Adrenal gland (tissue), 5 donors: ENCODE measurements around the gene SDK1.

Source experiments
- CTCF ChIP-seq, 6 experiments: fragments of 450-650 bp in 4 of 6; fragments of 200-600 bp in 2 of 6; sonication (generic) in 1 of 6; IDR thresholded peaks; 1 replicate in 5 of 6; 2 replicates in 1 of 6; pipeline versions ENCODE4 v1.5.1 to v1.8.0; 2016 to 2021; ENCODE audit warnings: antibody characterized with exemption in 6 of 6, mild to moderate bottlenecking in 2 of 6, moderate library complexity in 1 of 6
- POLR2A ChIP-seq, 2 donors: fragments of 450-650 bp; IDR thresholded peaks; one replicate each; pipeline ENCODE4 v1.6.1; 2017; ENCODE audit warnings: antibody characterized with exemption in 2 of 2, mild to moderate bottlenecking in 2 of 2, moderate library complexity in 1 of 2
- donor health status: DM: no; HTN: no; CAD: no.

- TF ChIP-seq CTCF (IDR thresholded peaks at IDR 0.05) (no peak), POLR2A (IDR thresholded peaks at IDR 0.05) (no peak)
Measured at GRCh38 chr7:3301449-3301731, 338 bp downstream of the SDK1 start.
